K562 (cell line): Measurements from ENCODE around the gene DNAJA1. TPM values are rescaled to one million over a fixed set of nuclear protein-coding genes. Genes with fewer than 3 reads are reported as not detected.
A peak's percentile ranks its signal among the peaks of the same experiment; 100 is the strongest.

ENCODE experiments used
- CGGBP1 ChIP-seq: fragments of 250-450 bp; sonication (Bioruptor Pico); IDR thresholded peaks from 2 replicates; pipeline ENCODE4 v1.9.0; 2021; ENCODE audit warnings: mild to moderate bottlenecking
- MAFG ChIP-seq: fragments of 450-650 bp; conservative IDR thresholded peaks from 2 replicates; pipeline ENCODE4 v1.6.1; 2016; ENCODE audit warnings: missing genetic modification characterization, missing compliant biosample characterization
- MGA ChIP-seq: fragments of 450-650 bp; IDR thresholded peaks from 2 replicates; pipeline ENCODE4 v1.6.1; 2016; ENCODE audit warnings: mild to moderate bottlenecking, moderate library complexity
- NR0B1 ChIP-seq: fragments of 450-650 bp; IDR thresholded peaks from one replicate; pipeline ENCODE4 v1.6.1; 2018; ENCODE audit warnings: mild to moderate bottlenecking, moderate library complexity; ENCODE audit not compliant: partially characterized antibody
- PATZ1 ChIP-seq: fragments of 250-450 bp; sonication (Bioruptor Pico); IDR thresholded peaks from 2 replicates; pipeline ENCODE4 v1.5.0; 2020; ENCODE audit warnings: mild to moderate bottlenecking, borderline replicate concordance
- PHF20 ChIP-seq: fragments of 450-650 bp; IDR thresholded peaks from 2 replicates; pipeline ENCODE4 v1.6.1; 2018; ENCODE audit not compliant: partially characterized antibody
- POLR2G ChIP-seq: fragments of 200-400 bp; formaldehyde crosslinking; IDR thresholded peaks from 2 replicates; pipeline ENCODE4 v1.6.1; 2017; ENCODE audit warnings: low read depth, mild to moderate bottlenecking, antibody characterized with exemption, low read length, moderate library complexity
- RUNX1 ChIP-seq: sonication (generic); IDR thresholded peaks from 2 replicates; pipeline ENCODE4 v1.6.1; 2016; ENCODE audit warnings: antibody characterized with exemption, low read depth
- ZNF134 ChIP-seq: fragments of 250-450 bp; sonication (Bioruptor Pico); conservative IDR thresholded peaks from 2 replicates; pipeline ENCODE4 v1.4.0; 2020
- ZNF384 ChIP-seq: IDR thresholded peaks from 2 replicates; pipeline ENCODE4 v1.6.1; 2012; ENCODE audit warnings: low read depth, low read length, improper control_type of control experiment
- polyA plus RNA-seq, 8 experiments: library from polyadenylated mRNA; depleted of rRNA in 4 of 8; stranded (reverse) in 5 of 8; unstranded in 3 of 8; fragments of >200 nt; fragmentation: Nextera tagmentation in 2 of 8; fragmentation: Illumina TruSeq in 1 of 8; extraction: Ambion mirVana in 2 of 8; extraction: Trizol in 1 of 8; gene quantifications; 2 replicates each; pipeline versions ENCODE4 v1.2.1 to v1.2.3, GENCODE V29; 2011 to 2014; ENCODE audit warnings: inconsistent platforms in 1 of 8, missing spikeins in 1 of 8
- total RNA-seq, 7 experiments: library from RNA; depleted of rRNA in 6 of 7; stranded (reverse); fragments of >200 nt in 6 of 7; fragmentation: Illumina TruSeq in 2 of 7; extraction: Trizol in 2 of 7; gene quantifications; 2 replicates each; pipeline versions ENCODE4 v1.2.1 to v1.2.3, GENCODE V29; 2011 to 2021; ENCODE audit warnings: low replicate concordance in 1 of 7

The DNAJA1 gene
- total and polyA plus RNA-seq, 9 of the 15 experiments (the other 6 are each of a cell fraction or from before 2014, with no cell fraction given) = 109 to 359 (median 175) TPM

- TF ChIP-seq PATZ1 (CRISPR knock-in tag) = no peak
- TF ChIP-seq MAFG (tag) = no peak
- no peak for TF ChIP-seq ZNF384
- TF ChIP-seq NR0B1 = no peak
- no peak for TF ChIP-seq RUNX1
- peak; percentile 90 for TF ChIP-seq POLR2G
- no peak for TF ChIP-seq MGA
- TF ChIP-seq PHF20 = peak; percentile 100
- no peak for TF ChIP-seq CGGBP1 (CRISPR knock-in tag)
- TF ChIP-seq ZNF134 (CRISPR knock-in tag) = no peak
Observed at GRCh38 chr9:33076046-33077004, 51.3 kb downstream of the DNAJA1 start, which contains the start of gene SMU1 (continued).
